ENCODE results near the gene F3.

- TF ChIP-seq, protein P1, sequence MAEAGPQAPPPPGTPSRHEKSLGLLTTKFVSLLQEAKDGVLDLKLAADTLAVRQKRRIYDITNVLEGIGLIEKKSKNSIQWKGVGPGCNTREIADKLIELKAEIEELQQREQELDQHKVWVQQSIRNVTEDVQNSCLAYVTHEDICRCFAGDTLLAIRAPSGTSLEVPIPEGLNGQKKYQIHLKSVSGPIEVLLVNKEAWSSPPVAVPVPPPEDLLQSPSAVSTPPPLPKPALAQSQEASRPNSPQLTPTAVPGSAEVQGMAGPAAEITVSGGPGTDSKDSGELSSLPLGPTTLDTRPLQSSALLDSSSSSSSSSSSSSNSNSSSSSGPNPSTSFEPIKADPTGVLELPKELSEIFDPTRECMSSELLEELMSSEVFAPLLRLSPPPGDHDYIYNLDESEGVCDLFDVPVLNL (CRISPR knock-in tag; IDR thresholded peaks at IDR 0.05; ENCODE audit: low read depth) = no peak
- no peak for TF ChIP-seq RAD21 (CRISPR knock-in tag; conservative IDR thresholded peaks at IDR 0.05 in 1 of 2, IDR thresholded peaks at IDR 0.05 in 1 of 2)
- no peak for TF ChIP-seq TRIM24 (IDR thresholded peaks at IDR 0.05)
- no peak for TF ChIP-seq CSDE1 (IDR thresholded peaks at IDR 0.05)
- TF ChIP-seq ARID2 (IDR thresholded peaks at IDR 0.05) = no peak
These were observed 31.2 kb upstream of the F3 start for GRCh38 chr1:94572780-94573179.

All from K562 (cell line).